ENCODE measurements around the gene MMP15.
"Not testable (repeated sequence)": the region's sequence is repeated elsewhere in the genome, so short reads cannot be mapped to it uniquely, and the experiment has no call there.

MMP15 gene

DNA sequence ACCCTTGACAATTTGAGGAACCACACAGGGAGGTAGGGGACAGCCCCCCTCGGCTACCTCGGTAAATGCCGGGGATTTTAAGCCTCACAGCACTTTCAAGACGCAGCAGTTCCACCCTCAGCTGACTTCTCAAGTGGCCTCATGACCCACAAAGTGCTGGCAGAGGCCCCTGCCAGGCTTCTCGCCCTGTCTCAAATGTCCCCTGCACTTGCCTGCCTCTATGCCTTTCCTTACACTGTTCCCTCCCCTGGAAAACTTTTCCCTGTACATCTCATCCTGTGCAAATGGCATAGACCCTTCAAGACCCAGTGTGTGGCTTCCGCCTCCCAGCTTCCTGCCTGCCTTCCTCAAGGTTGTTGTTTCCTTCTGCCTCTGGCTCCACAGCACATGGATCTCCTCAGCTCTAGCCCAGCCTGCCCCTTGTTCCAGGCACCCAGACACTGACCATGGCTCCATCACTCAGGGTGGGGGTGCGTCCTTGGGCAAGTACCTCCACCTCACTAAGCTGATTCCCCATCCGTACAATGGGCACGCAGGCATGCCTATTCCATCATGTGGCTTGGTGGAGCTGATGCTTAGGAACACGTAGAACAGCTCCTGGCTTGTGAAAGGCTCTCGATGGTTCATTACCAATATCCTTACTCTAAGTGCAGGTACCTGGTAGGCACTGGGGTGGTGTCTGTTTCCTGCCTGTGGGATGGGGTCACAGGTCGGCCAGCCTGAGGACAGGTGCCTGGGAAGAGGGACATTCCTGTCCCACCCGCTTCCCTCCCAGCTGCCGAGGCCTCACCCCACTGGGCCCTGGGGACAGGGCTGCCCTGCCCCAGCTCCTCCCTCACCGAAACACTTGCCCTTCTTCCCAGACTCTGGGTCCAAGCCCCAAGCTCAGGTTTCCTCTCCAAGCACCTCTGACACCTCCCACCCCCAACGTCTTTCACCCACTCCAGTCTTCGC, 24.0 kb downstream of the MMP15 start:
- no peaks in the 10 kb centered on the region for H3K4me1 Mint-ChIP-seq (ENCODE audit: low read depth)
- no peaks in the 10 kb centered on the region for H3K36me3 Mint-ChIP-seq (ENCODE audit: low read depth)
- no peaks in the 10 kb centered on the region for H3K9me3 Mint-ChIP-seq
- no peak overlapping the region for H3K27ac Mint-ChIP-seq
- intact Hi-C loops (cut with micrococcal nuclease), result no loop called here
- H3K4me3 Mint-ChIP-seq, result no peak overlapping the region
- peaks cover 1% of the 10 kb centered on the region for H3K27me3 Mint-ChIP-seq

DNA sequence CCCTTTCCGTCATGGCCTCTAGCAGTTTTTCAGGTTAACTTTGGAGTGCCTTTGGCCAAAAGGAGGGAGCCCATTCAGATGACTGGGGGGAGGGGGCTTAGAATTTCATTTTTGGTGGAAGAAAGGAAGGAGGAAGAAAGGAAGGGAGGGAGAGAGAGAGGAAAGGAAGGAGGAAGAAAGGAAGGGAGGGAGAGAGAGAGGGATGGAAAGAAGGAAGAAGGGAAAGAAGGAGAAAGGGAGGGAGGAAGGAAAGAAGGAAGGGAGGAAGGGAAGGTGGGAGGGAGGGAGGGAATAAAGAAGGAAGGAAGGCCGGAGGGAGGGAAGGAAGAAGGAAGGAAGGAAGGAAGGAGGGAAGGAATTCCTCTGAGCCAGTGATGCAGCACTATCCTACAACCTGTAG, 25.7 kb downstream of the MMP15 start:
- intact Hi-C loops (cut with micrococcal nuclease), result no loop called here
- Mint-ChIP-seq H3K36me3 (ENCODE audit: low read depth) (no peaks in the 10 kb centered on the region), H3K27ac (no peak overlapping the region), H3K27me3 (peaks cover 1% of the 10 kb centered on the region), H3K4me3 (no peak overlapping the region), H3K4me1 (ENCODE audit: low read depth) (no peaks in the 10 kb centered on the region), H3K9me3 (no peaks in the 10 kb centered on the region)

DNA sequence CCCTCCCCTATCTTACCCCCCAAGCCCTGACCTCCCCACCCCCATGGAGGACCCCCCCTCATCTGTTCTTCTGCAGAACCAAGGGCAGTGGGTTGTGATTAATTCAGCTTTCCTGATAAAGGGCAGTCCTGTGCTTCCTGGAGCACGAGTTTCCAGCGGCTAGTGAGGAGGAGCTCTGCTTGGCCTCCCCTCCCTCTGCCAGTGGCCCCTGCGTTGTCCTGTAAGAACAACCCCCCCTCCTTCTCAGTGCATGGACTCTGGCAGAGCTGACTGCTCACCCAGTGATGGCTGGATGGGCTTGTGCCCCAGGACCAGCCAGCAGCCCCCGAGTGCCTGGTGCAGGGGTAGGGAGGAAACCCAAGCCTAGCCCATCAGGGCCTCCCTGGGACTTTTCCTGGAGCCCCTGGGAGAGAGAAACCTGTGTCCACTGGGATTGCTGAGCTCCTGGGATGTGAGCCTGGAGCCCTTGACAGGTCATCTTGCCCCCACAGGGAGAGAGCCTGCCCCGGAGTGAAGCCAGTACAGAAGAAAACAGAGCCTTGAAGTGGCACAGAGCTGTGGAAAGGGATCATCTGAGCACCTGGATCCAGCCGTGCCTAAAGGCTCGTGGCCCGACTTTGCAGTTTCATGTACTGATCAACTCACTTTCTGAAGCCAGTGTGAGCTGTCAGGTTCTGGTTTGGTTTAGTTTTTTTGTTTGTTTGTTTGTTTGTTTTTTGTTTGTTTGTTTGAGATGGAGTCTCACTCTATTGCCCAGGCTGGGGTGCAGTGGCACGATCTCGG, 26.5 kb downstream of the MMP15 start:
- intact Hi-C loops (cut with micrococcal nuclease), result no loop called here
- Mint-ChIP-seq H3K27me3 (peaks cover 1% of the 10 kb centered on the region), H3K27ac (no peak overlapping the region)

DNA sequence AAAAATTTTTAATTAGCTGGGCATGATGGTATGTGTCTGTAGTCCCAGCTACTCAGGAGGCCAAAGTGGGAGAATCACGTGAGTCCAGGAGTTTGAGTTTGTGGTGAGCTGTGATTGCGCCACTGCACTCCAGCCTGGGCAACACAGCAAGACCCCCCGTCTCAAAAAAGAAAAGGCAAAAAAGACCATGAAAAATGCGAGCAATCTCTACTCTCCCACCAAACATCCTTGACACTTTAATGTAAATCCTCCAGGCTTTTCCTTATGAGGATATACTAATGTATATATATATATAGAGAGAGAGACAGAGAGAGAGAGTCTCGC, 28.1 kb downstream of the MMP15 start:
- intact Hi-C loops (cut with micrococcal nuclease), result no loop called here
- H3K9me3 Mint-ChIP-seq, result no peaks in the 10 kb centered on the region

More for the DNA sequence above, 26.5 kb downstream of the MMP15 start:
- no peaks in the 10 kb centered on the region for H3K4me1 Mint-ChIP-seq (ENCODE audit: low read depth)
- no peaks in the 10 kb centered on the region for H3K9me3 Mint-ChIP-seq
- H3K36me3 Mint-ChIP-seq (ENCODE audit: low read depth), result no peaks in the 10 kb centered on the region
- no peak overlapping the region for H3K4me3 Mint-ChIP-seq

DNA sequence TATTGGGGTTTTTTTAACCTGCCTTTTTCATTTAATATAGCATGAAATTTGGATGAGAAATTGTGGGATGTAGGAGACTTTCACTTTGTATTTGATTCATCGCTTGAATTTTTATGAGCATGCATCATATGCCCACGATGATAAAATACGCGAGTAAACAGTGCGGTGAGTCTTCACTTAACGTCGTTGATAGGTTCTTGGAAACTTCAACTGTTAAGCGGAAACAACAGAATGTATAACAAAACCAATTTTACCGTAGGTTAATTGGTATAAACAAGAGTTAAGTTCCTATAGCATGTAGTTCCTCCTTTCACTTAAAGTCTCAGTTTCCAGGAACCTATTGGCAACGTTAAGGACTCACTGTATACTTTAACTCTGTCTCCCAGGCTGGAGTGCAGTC, 28.7 kb downstream of the MMP15 start:
- Mint-ChIP-seq H3K27me3 (peaks cover 1% of the 10 kb centered on the region), H3K4me1 (ENCODE audit: low read depth) (no peaks in the 10 kb centered on the region), H3K9me3 (no peaks in the 10 kb centered on the region), H3K36me3 (ENCODE audit: low read depth) (no peaks in the 10 kb centered on the region), H3K27ac (no peak overlapping the region), H3K4me3 (no peak overlapping the region)
- intact Hi-C loops (cut with micrococcal nuclease), result no loop called here

More for the DNA sequence above, 28.1 kb downstream of the MMP15 start:
- Mint-ChIP-seq H3K27ac (no peak overlapping the region), H3K4me1 (ENCODE audit: low read depth) (no peaks in the 10 kb centered on the region), H3K36me3 (ENCODE audit: low read depth) (no peaks in the 10 kb centered on the region), H3K4me3 (no peak overlapping the region), H3K27me3 (peaks cover 1% of the 10 kb centered on the region)

DNA sequence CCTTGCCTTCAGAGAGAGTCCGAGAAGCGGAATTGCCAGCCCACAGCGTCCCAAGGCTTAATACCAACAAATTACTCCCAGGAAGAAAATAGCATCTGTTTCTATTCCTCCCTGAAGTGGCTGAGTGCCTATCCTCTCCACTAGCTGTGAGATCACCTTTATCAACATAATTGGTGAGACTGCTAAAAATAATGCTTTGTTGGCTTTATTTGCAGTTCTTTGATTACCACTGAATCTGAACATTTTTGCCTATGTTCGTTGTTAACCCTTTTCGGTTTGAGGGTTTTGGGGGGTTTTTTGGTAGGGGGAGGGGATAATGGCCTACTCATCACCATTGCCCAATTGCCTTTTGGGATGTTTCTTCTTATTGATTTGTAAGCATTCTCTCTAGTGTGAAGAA, 31.0 kb downstream of the MMP15 start:
- Mint-ChIP-seq H3K27me3 (no peaks in the 10 kb centered on the region), H3K4me3 (no peak overlapping the region), H3K27ac (no peak overlapping the region), H3K4me1 (ENCODE audit: low read depth) (no peaks in the 10 kb centered on the region), H3K36me3 (ENCODE audit: low read depth) (no peaks in the 10 kb centered on the region), H3K9me3 (no peaks in the 10 kb centered on the region)
- intact Hi-C loops (cut with micrococcal nuclease), result no loop called here

DNA sequence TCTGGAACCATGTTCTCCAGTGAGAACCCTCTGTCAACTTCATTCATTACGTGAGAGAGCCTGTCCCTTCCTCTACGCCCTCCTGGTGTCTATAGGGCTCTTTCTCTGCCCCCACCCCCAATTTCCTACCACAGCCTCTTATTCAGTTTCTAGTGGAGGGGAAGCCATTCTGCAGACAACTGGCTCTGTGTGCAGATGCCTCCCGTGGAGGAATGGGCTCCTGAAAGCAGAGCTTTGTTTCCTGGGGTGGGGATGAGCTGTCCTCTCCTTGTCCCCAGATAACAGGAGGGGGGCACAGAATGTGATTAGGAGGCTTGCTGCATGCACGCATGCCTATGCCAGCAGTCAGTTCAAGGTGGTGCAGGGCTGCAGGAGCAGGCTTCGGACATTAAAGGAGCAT, 31.6 kb downstream of the MMP15 start:
- H3K27me3 Mint-ChIP-seq, result no peaks in the 10 kb centered on the region
- no peaks in the 10 kb centered on the region for H3K4me1 Mint-ChIP-seq (ENCODE audit: low read depth)
- no peaks in the 10 kb centered on the region for H3K9me3 Mint-ChIP-seq
- no peak overlapping the region for H3K27ac Mint-ChIP-seq
- intact Hi-C loops (cut with micrococcal nuclease), result no loop called here
- no peak overlapping the region for H3K4me3 Mint-ChIP-seq
- H3K36me3 Mint-ChIP-seq (ENCODE audit: low read depth), result no peaks in the 10 kb centered on the region

DNA sequence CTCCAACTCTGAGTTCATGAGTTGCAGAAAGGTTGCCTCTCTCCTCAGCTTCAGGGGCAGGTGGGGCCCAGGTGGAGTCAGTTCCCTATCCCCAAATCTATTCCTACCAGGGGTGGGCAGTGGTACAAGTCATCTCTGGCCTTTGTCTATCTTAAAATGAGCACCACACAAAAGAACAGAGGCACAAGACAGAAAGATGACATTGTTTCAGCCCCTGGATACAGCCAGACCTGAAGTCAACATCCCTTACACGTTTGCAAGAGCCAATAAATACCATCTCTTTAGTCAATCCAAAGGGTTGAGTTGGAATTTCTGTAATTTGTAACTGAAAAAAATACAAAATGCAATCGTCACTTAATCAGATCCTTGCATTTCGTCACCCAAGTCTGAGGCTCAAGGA, 32.2 kb downstream of the MMP15 start:
- no peaks in the 10 kb centered on the region for H3K4me1 Mint-ChIP-seq (ENCODE audit: low read depth)
- no peak overlapping the region for H3K4me3 Mint-ChIP-seq
- intact Hi-C loops (cut with micrococcal nuclease), result no loop called here
- no peaks in the 10 kb centered on the region for H3K27me3 Mint-ChIP-seq
- no peak overlapping the region for H3K27ac Mint-ChIP-seq
- no peaks in the 10 kb centered on the region for H3K36me3 Mint-ChIP-seq (ENCODE audit: low read depth)
- H3K9me3 Mint-ChIP-seq, result no peaks in the 10 kb centered on the region

DNA sequence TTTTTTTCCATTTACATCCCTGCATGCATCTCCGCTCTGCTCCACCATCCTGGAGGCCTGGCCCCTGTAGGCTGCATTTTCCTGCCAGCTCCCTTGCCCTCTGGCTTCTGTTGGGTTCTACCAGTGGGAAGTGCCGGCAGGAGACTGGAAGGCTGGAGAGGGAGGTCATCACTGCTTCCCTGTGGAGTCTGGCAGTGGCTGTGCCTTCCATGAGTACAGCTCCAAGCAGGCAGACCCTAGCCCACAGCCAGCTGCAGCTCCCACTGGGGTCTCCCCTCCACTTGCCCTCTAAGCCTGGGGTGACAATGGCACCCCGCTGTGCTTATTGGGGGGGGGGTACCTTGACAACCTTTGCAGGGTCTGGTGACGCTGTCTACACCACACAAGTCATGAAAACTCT, 37.3 kb downstream of the MMP15 start:
- no peaks in the 10 kb centered on the region for H3K27me3 Mint-ChIP-seq
- H3K4me3 Mint-ChIP-seq, result no peak overlapping the region
- intact Hi-C loops (cut with micrococcal nuclease), result no loop called here
- H3K27ac Mint-ChIP-seq, result no peak overlapping the region
- no peaks in the 10 kb centered on the region for H3K4me1 Mint-ChIP-seq (ENCODE audit: low read depth)
- no peaks in the 10 kb centered on the region for H3K9me3 Mint-ChIP-seq
- no peaks in the 10 kb centered on the region for H3K36me3 Mint-ChIP-seq (ENCODE audit: low read depth)

DNA sequence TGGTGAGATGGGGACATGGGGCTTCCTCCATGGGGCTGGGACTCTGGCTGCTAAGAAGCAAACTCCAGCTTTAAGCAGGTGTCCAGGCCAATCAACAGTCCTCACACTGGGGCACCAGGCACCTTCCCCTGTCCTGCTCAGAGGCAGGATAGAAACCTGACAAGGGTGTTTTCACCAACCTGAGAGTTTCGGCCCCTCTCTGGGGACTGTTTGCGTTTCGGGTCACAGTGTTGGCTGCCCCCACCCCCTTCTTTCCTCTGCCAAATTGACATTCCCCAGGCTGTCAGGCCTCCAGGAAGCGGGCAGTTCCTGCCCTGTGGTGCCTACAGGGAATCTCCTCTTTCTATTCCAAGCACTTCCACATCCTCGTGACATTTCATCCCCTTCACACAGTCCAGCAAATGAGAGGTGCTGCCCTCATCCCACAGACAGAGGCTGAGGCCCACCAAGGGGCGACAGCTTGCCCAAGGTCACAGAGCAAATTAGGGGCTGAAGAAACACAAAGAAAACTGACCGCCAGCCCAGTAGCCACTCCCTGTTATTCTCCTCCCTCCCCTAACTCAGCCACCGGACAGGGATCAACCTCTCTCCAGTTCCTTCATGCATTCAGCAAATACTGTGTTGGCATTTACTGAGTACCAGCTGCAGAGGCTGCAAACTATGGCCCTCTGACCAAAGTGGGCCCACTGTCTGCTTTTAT, 38.0 kb downstream of the MMP15 start:
- Mint-ChIP-seq H3K9me3 (no peaks in the 10 kb centered on the region), H3K27me3 (no peaks in the 10 kb centered on the region), H3K4me3 (no peak overlapping the region), H3K4me1 (ENCODE audit: low read depth) (no peaks in the 10 kb centered on the region), H3K36me3 (ENCODE audit: low read depth) (no peaks in the 10 kb centered on the region), H3K27ac (no peak overlapping the region)
- intact Hi-C loops (cut with micrococcal nuclease), result no loop called here

DNA sequence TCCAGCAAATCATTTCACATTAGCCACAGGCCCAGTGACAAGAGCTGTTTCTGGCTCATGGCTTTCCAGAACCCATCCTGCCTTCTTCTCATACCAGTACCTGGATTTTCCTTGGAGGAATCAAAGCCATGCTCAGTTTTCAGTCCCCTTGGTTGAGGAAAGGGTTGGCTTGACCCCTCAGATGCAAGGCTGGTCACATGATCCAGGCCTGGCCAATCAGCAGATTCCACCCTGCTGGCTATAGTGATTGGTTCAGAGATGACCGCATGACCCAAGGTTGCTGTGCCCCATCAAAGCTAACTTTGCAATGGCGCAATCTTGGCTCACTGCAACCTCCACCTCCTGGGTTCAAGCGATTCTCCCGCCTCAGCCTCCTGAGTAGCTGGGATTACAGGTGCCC, 45.0 kb downstream of the MMP15 start:
- H3K36me3 Mint-ChIP-seq (ENCODE audit: low read depth), result no peaks in the 10 kb centered on the region
- H3K27me3 Mint-ChIP-seq, result no peaks in the 10 kb centered on the region
- H3K4me1 Mint-ChIP-seq (ENCODE audit: low read depth), result no peaks in the 10 kb centered on the region
- no peaks in the 10 kb centered on the region for H3K9me3 Mint-ChIP-seq
- intact Hi-C loops (cut with micrococcal nuclease), result no loop called here
- H3K4me3 Mint-ChIP-seq, result no peak overlapping the region
- no peak overlapping the region for H3K27ac Mint-ChIP-seq

DNA sequence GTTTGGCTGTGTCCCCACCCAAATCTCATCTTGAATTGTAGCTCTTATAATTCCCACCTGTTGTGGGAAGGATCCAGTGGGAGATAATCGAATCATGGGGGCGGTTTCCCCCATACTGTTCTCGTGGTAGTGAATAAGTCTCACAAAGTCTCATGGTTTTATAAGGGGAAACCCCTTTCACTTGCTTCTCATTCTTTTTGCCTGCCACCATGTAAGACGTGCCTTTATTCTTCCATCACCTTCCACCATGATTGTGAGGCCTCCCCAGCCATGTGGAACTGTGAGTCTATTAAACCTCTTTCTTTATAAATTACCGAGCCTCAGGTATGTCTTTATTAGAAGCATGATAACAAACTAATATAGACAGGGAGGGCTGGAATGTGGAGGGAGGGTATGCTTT, 46.6 kb downstream of the MMP15 start:
- H3K36me3 Mint-ChIP-seq (ENCODE audit: low read depth); H3K27ac Mint-ChIP-seq; H3K27me3 Mint-ChIP-seq; H3K9me3 Mint-ChIP-seq; H3K4me3 Mint-ChIP-seq; intact Hi-C loops (cut with micrococcal nuclease); H3K4me1 Mint-ChIP-seq (ENCODE audit: low read depth): not testable (repeated sequence)

DNA sequence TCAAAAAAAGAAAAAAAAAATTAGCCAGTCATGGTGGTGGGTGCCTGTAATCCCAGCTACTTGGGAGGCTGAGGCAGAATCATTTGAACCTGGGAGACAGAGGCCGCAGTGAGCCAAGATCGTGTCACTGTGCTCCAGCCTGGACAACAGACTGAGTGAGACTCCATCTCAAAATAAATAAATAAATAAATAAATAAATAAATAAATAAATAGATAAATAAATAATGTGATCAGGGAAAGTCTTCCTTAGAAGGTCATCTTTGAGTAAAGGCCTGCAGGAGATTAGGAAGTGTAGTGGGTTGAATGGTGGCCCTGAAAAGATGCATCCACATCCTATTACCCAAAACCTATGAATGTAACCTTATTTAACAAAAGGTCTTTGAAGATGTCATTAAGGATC, 47.5 kb downstream of the MMP15 start:
- H3K36me3 Mint-ChIP-seq (ENCODE audit: low read depth); H3K27me3 Mint-ChIP-seq; intact Hi-C loops (cut with micrococcal nuclease); H3K4me1 Mint-ChIP-seq (ENCODE audit: low read depth); H3K27ac Mint-ChIP-seq; H3K9me3 Mint-ChIP-seq; H3K4me3 Mint-ChIP-seq: not testable (repeated sequence)

DNA sequence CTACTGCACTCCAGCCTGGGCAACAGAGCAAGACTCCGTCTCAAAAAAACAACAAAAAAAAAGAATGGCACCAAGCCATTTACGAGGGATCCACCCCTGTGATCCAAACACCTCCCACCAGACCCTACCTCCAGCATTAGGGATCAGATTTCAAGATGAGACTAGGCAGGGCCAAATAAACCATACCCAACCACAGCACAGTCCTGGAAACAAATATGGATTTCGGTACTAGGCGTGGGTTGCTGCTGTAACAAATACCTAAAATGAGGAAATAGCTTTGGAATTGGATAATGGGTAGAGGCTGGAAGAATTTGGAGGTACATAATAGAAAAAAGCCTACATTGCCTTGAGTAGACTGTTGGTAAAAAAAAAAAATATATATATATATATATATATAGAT, 49.1 kb downstream of the MMP15 start:
- Mint-ChIP-seq H3K4me3 (no peak overlapping the region), H3K9me3 (no peaks in the 10 kb centered on the region), H3K4me1 (ENCODE audit: low read depth) (no peaks in the 10 kb centered on the region), H3K36me3 (ENCODE audit: low read depth) (no peaks in the 10 kb centered on the region), H3K27ac (no peak overlapping the region), H3K27me3 (no peaks in the 10 kb centered on the region)
- intact Hi-C loops (cut with micrococcal nuclease), result no loop called here
